Activated naive CD8-positive, alpha-beta T cell treated with anti-CD3 and anti-CD28 coated beads for 36 hours (primary cell): Measurements from ENCODE around the gene GALNT16. TPM values are rescaled to one million over a fixed set of nuclear protein-coding genes. Genes with fewer than 3 reads are reported as not detected.
A peak's percentile ranks its signal among the peaks of the same experiment; 100 is the strongest.

Source experiments
- DNase-seq: peaks from one replicate; pipeline ENCODE4 v3.0.0; 2021
- H3K27ac Mint-ChIP-seq: one replicate; pipeline ENCODE4 v1.8.0; 2022; ENCODE audit warnings: mild to moderate bottlenecking, moderate library complexity, mixed read lengths
- H3K27me3 Mint-ChIP-seq: one replicate; pipeline ENCODE4 v1.8.0; 2022; ENCODE audit warnings: mild to moderate bottlenecking, mixed read lengths
- H3K36me3 Mint-ChIP-seq: one replicate; pipeline ENCODE4 v1.8.0; 2021; ENCODE audit warnings: mild to moderate bottlenecking, mixed read lengths
- H3K4me1 Mint-ChIP-seq: one replicate; pipeline ENCODE4 v1.8.0; 2021; ENCODE audit warnings: mixed read lengths
- H3K4me3 Mint-ChIP-seq: one replicate; pipeline ENCODE4 v1.8.0; 2022; ENCODE audit warnings: mild to moderate bottlenecking, moderate library complexity, mixed read lengths
- H3K9me3 Mint-ChIP-seq: one replicate; pipeline ENCODE4 v1.8.0; 2022; ENCODE audit warnings: mixed read lengths
- total RNA-seq, 2 experiments: library from RNA; stranded (reverse); gene quantifications; one replicate each; pipeline ENCODE4 v1.2.3, GENCODE V29; 2021

The GALNT16 gene
- total RNA-seq, 2 experiments from 2014 or later: 0.50 to 0.56 TPM

GRCh38 chr14:69242311-69243224 lies 17.4 kb upstream of the GALNT16 start:
- H3K4me1 Mint-ChIP-seq: no peaks in the 10 kb centered on the region
- H3K36me3 Mint-ChIP-seq: no peaks in the 10 kb centered on the region
- peak; percentile 23 for DNase-seq
- no peaks in the 10 kb centered on the region for H3K27me3 Mint-ChIP-seq
- H3K4me3 Mint-ChIP-seq: no peak overlapping the region
- H3K27ac Mint-ChIP-seq: no peak overlapping the region
- H3K9me3 Mint-ChIP-seq: no peaks in the 10 kb centered on the region

DNA sequence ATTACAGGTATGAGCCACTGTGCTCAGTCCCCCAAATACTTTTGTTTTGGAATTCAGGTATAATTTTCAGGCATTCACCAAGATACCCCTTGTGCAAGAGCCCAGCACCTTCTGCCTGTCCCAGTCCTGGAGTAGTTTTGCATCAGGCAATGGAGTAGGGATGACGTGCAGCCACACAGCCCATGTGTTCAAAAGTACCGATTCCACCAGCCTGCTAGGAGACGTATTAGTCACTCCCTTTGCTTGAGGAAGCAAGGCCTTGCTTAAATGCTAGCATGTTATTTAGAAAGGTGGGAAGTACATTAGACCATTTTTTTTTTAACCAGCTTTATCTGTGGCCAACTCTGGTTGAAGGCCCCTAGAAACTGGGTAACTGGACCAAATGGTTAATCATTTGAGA lies 15.0 kb upstream of the GALNT16 start:
- Mint-ChIP-seq H3K27me3 (no peaks in the 10 kb centered on the region), H3K9me3 (no peaks in the 10 kb centered on the region), H3K4me3 (no peak overlapping the region), H3K27ac (no peak overlapping the region), H3K4me1 (no peaks in the 10 kb centered on the region), H3K36me3 (no peaks in the 10 kb centered on the region)
- no peak for DNase-seq

DNA sequence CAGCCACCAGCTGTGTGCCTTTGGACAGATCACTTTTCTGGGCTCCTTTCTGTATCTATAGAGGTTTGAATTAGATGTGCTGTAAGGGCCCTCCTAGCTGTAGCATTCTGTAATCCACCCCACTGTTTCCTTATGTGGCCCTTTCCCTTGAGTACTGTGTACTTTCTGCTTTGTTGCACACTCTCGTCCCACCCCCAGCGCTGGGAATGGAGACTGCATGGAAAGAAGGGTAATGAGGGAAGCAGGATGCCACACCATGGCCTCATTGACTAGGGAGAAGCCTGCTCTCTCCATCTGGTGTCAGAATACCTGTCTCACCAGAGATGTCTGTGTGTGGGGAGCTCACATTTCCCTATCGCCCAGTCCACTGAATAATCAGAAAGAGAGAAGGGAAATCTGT lies 13.6 kb upstream of the GALNT16 start:
- no peaks in the 10 kb centered on the region for H3K4me1 Mint-ChIP-seq
- DNase-seq: no peak
- H3K9me3 Mint-ChIP-seq: no peaks in the 10 kb centered on the region
- no peaks in the 10 kb centered on the region for H3K27me3 Mint-ChIP-seq
- no peak overlapping the region for H3K27ac Mint-ChIP-seq
- H3K4me3 Mint-ChIP-seq: no peak overlapping the region
- H3K36me3 Mint-ChIP-seq: no peaks in the 10 kb centered on the region

DNA sequence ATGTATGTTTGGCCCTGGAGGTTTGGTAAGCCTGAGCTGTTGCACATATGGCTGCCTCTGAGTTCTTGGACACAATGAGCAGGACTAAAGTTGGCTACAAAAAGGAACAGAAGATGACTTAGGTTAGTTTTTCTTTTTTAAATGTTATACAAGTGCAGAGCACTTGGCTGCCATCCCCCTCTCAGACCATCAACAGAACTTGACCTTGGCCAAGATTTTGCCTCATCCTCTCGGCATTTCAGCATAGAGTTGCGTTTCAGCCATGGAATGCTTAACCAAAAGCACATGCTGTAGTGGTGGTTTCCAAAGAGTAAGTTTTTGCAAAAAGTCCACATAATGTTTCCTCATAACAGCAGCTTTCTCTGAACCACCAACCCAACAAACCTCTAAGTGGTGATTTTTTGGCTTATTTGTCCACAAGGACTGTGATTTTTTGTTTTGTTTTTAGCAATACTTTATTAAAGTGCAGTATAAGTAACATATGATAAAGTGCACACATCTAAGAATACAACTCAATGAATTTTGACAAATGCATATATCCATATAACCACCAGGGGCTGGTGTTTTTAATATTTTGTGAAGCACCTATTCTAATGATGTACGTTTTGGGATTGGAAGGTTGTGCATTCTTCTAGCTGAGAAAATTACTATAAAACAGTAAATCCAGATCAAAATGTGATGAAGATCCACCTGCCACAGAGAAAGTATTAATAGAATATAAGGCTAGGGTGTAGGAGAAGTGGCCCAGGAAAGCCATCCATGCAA lies 12.1 kb upstream of the GALNT16 start:
- Mint-ChIP-seq H3K4me3 (no peak overlapping the region), H3K4me1 (no peaks in the 10 kb centered on the region), H3K36me3 (no peaks in the 10 kb centered on the region), H3K27ac (no peak overlapping the region), H3K9me3 (no peaks in the 10 kb centered on the region), H3K27me3 (no peaks in the 10 kb centered on the region)
- DNase-seq: no peak

DNA sequence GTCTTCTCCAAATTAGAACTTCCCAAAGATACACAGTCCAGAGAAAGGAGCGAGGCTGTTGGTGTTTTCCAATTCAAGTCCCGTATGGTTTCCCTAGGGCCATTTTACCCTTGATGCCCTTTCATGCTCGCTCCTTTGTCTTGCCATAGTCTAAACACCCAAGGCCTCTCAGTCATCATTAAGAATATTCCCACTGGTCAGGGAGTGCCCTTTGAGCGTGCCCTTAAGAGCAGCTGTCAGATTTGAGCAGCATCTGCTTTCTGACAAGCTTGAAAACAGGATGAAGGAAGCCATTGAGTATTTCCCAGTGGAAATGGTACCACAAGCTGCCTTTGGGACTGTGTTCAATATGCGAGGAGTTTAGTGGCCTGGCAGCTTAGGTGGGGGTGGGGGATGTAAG lies 10.4 kb upstream of the GALNT16 start:
- no peak overlapping the region for H3K4me3 Mint-ChIP-seq
- no peaks in the 10 kb centered on the region for H3K9me3 Mint-ChIP-seq
- no peaks in the 10 kb centered on the region for H3K27me3 Mint-ChIP-seq
- H3K36me3 Mint-ChIP-seq: no peaks in the 10 kb centered on the region
- H3K4me1 Mint-ChIP-seq: no peaks in the 10 kb centered on the region
- no peak for DNase-seq
- no peak overlapping the region for H3K27ac Mint-ChIP-seq

GRCh38 chr14:69252851-69253250 lies 7.1 kb upstream of the GALNT16 start:
- Mint-ChIP-seq H3K9me3 (no peaks in the 10 kb centered on the region), H3K4me1 (no peaks in the 10 kb centered on the region), H3K36me3 (no peaks in the 10 kb centered on the region), H3K4me3 (no peak overlapping the region), H3K27me3 (peaks cover 3% of the 10 kb centered on the region), H3K27ac (no peak overlapping the region)
- DNase-seq: no peak

DNA sequence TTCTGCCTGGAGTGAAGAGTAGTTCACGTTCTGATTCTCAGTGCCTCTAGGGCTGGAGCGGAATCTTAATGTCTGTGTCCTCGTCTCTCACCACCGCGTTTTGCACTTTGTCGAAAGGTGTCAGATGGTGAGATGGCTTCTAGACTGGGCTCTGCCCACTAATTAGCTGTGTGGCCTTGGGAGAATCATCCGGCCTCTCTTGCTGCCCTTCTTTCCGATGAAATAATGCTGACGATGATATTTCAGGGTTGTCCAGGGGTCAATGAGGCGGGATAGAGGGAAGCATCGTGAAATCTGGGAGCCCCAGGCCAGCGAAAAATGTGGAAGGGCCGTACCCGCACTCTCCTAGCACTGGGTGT lies 811 bp upstream of the GALNT16 start:
- DNase-seq: no peak
- peaks cover 54% of the 10 kb centered on the region for H3K27me3 Mint-ChIP-seq
- H3K27ac Mint-ChIP-seq: no peak overlapping the region
- H3K4me1 Mint-ChIP-seq: peaks cover 1% of the 10 kb centered on the region
- no peaks in the 10 kb centered on the region for H3K36me3 Mint-ChIP-seq
- no peak overlapping the region for H3K4me3 Mint-ChIP-seq
- H3K9me3 Mint-ChIP-seq: no peaks in the 10 kb centered on the region

DNA sequence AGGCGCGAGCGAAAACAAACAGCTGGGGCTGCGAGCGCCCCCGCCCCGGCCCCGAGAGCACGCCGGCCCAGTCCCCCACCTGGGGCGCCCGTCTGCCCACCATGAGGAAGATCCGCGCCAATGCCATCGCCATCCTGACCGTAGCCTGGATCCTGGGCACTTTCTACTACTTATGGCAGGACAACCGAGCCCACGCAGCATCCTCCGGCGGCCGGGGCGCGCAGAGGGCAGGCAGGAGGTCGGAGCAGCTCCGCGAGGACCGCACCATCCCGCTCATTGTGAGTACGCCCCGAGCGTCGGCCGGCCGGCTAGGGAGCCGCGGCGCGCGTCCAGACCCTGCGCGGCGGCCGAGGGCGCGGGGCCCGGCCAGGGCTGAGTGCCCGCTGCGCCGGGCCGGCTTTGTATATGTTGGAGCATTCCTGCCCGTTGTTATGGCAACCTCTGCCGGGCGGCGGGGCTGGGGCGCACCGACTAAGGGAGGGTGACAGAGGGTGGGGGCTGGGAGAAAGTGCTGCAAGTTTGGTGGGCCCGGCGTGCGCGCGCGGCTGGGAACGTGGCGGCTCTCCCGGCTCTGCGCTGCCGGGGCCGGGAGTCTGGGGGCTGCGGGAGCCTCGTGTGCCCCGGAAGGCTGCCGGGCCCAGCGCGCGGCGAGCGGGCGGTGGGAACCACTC lies 367 bp downstream of the GALNT16 start:
- H3K27me3 Mint-ChIP-seq: peaks cover 54% of the 10 kb centered on the region
- H3K36me3 Mint-ChIP-seq: no peaks in the 10 kb centered on the region
- DNase-seq: peak; percentile 35
- peaks cover 1% of the 10 kb centered on the region for H3K4me1 Mint-ChIP-seq
- H3K4me3 Mint-ChIP-seq: peak overlapping the region; percentile 72
- no peaks in the 10 kb centered on the region for H3K9me3 Mint-ChIP-seq
- H3K27ac Mint-ChIP-seq: no peak overlapping the region

GRCh38 chr14:69260861-69261564 lies 1.1 kb downstream of the GALNT16 start:
- H3K9me3 Mint-ChIP-seq: no peaks in the 10 kb centered on the region
- peak overlapping the region; percentile 67 for H3K4me3 Mint-ChIP-seq
- H3K27me3 Mint-ChIP-seq: peaks cover 51% of the 10 kb centered on the region
- H3K36me3 Mint-ChIP-seq: no peaks in the 10 kb centered on the region
- DNase-seq: peak; percentile 71
- no peak overlapping the region for H3K27ac Mint-ChIP-seq
- peaks cover 1% of the 10 kb centered on the region for H3K4me1 Mint-ChIP-seq

DNA sequence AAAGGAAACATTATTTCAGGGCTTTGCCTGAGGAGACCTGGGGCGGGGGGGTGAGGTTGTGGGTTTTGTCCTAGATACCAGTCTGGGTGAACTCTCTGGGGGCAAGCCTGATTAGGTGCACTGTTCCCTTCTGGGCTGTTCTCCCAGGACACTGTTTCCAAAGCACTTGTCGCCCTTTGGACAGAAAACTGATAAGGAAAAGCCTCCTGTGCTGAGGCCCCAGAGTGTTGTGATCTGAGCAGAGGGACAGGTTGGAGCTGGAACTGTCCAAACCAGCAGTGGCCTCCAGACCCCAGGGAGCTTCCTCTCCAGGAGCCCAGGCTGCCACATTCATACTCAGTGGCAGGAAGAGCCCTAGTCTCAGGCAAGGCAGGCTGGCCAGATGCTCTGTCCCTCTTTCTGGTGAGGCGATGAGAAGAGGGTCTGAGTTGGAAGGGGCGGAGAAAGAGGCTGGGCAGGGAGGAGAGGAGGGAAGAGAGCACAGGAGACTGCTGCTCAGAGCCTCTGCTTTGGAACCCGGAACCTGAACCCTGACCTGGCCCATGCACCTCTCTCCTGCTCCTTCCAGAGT lies 1.9 kb downstream of the GALNT16 start:
- H3K4me1 Mint-ChIP-seq: peaks cover 1% of the 10 kb centered on the region
- H3K36me3 Mint-ChIP-seq: no peaks in the 10 kb centered on the region
- H3K27me3 Mint-ChIP-seq: peaks cover 51% of the 10 kb centered on the region
- no peaks in the 10 kb centered on the region for H3K9me3 Mint-ChIP-seq
- H3K27ac Mint-ChIP-seq: no peak overlapping the region
- DNase-seq: no peak
- H3K4me3 Mint-ChIP-seq: peak overlapping the region; percentile 67

GRCh38 chr14:69262516-69262915 lies 2.6 kb downstream of the GALNT16 start:
- no peaks in the 10 kb centered on the region for H3K36me3 Mint-ChIP-seq
- H3K27me3 Mint-ChIP-seq: peaks cover 51% of the 10 kb centered on the region
- DNase-seq: no peak
- H3K27ac Mint-ChIP-seq: no peak overlapping the region
- H3K9me3 Mint-ChIP-seq: no peaks in the 10 kb centered on the region
- H3K4me3 Mint-ChIP-seq: no peak overlapping the region
- H3K4me1 Mint-ChIP-seq: peaks cover 1% of the 10 kb centered on the region

DNA sequence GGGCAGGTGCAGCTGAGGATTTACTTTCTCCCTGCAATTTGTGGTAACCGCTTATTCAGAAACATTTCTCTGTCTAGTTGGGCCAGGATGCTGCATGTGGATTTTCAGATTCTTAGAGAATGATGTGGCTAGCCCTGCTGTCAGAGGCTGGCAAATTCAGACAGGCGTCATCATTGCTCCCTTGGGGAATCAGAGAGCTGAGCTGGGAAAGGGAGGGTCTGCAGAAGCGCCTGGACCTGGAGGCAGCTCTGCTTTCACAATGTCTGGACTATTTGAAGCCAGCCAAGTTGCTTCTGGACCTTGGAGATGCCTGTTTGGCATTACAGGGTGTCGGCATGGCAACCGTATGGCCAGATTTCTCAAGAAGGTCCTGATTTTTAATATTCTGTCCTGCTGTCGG lies 3.4 kb downstream of the GALNT16 start:
- H3K27me3 Mint-ChIP-seq: peaks cover 46% of the 10 kb centered on the region
- H3K9me3 Mint-ChIP-seq: no peaks in the 10 kb centered on the region
- peaks cover 1% of the 10 kb centered on the region for H3K4me1 Mint-ChIP-seq

GRCh38 chr14:69263771-69264170 lies 3.8 kb downstream of the GALNT16 start:
- Mint-ChIP-seq H3K27ac (no peak overlapping the region), H3K27me3 (peaks cover 42% of the 10 kb centered on the region), H3K4me1 (peaks cover 1% of the 10 kb centered on the region), H3K9me3 (no peaks in the 10 kb centered on the region), H3K4me3 (no peak overlapping the region), H3K36me3 (no peaks in the 10 kb centered on the region)
- no peak for DNase-seq

More for the DNA sequence above, 3.4 kb downstream of the GALNT16 start:
- no peak for DNase-seq
- no peaks in the 10 kb centered on the region for H3K36me3 Mint-ChIP-seq
- H3K4me3 Mint-ChIP-seq: no peak overlapping the region
- H3K27ac Mint-ChIP-seq: no peak overlapping the region

- no peak for DNase-seq
- Mint-ChIP-seq H3K4me3 (no peak overlapping the region), H3K27ac (no peak overlapping the region), H3K36me3 (no peaks in the 10 kb centered on the region), H3K9me3 (no peaks in the 10 kb centered on the region), H3K4me1 (no peaks in the 10 kb centered on the region), H3K27me3 (peaks cover 20% of the 10 kb centered on the region)
Measured at GRCh38 chr14:69266572-69267345, 6.8 kb downstream of the GALNT16 start.
